Osteoblast (primary cell): Measurements from ENCODE around the gene ACVR2B. TPM values are rescaled to one million over a fixed set of nuclear protein-coding genes. Genes with fewer than 3 reads are reported as not detected.

ENCODE experiments used
- DNase-seq: peaks from one replicate; pipeline ENCODE4 v3.0.0; 2011; ENCODE audit warnings: low spot score, mixed read lengths; ENCODE audit not compliant: insufficient read length; ENCODE audit errors: missing footprints
- H2AFZ ChIP-seq: 2 replicates; pipeline ENCODE4 v1.6.0; 2011; ENCODE audit warnings: mild to moderate bottlenecking, low read length
- H3K27ac ChIP-seq: 2 replicates; pipeline ENCODE4 v1.5.1; 2011; ENCODE audit warnings: mild to moderate bottlenecking, low read depth, low read length, moderate library complexity
- H3K27me3 ChIP-seq: 2 replicates; pipeline ENCODE4 v1.6.0; 2012; ENCODE audit warnings: mild to moderate bottlenecking, control low read depth, inconsistent platforms, low read length, moderate library complexity; ENCODE audit not compliant: insufficient read depth
- H3K36me3 ChIP-seq: 2 replicates; pipeline ENCODE4 v1.5.1; 2011; ENCODE audit warnings: mild to moderate bottlenecking, low read length, control low read depth, moderate library complexity; ENCODE audit not compliant: insufficient read depth
- H3K4me1 ChIP-seq: 2 replicates; pipeline ENCODE4 v1.5.1; 2011; ENCODE audit warnings: mild to moderate bottlenecking, low read length, control low read depth, moderate library complexity; ENCODE audit not compliant: insufficient read depth
- H3K4me2 ChIP-seq: 2 replicates; pipeline ENCODE4 v1.6.0; 2011; ENCODE audit warnings: mild to moderate bottlenecking, low read length; ENCODE audit not compliant: insufficient read depth
- H3K4me3 ChIP-seq: fragments of 200-600 bp; sonication (generic); 3 replicates; pipeline ENCODE4 v1.5.1; 2012; ENCODE audit warnings: mild to moderate bottlenecking, low read length, inconsistent platforms; ENCODE audit not compliant: insufficient read depth
- H3K79me2 ChIP-seq: 2 replicates; pipeline ENCODE4 v1.6.0; 2012; ENCODE audit warnings: mild to moderate bottlenecking, low read length, control low read depth, inconsistent platforms; ENCODE audit not compliant: insufficient read depth
- H3K9me3 ChIP-seq: 2 replicates; pipeline ENCODE4 v1.5.1; 2011; ENCODE audit warnings: low read depth, low read length, control low read depth
- H4K20me1 ChIP-seq: 2 replicates; pipeline ENCODE4 v1.6.0; 2012; ENCODE audit warnings: mild to moderate bottlenecking, low read length, control low read depth; ENCODE audit not compliant: insufficient read depth
- total RNA-seq: library from RNA; depleted of rRNA; stranded (reverse); fragments of >200 nt; gene quantifications from 2 replicates; pipeline ENCODE4 v1.2.3, GENCODE V29; 2012
- TF ChIP-seq, protein P1 (sequence below): IDR thresholded peaks from 2 replicates; pipeline ENCODE4 v1.5.1; 2011; ENCODE audit warnings: mild to moderate bottlenecking, low read depth, low read length, moderate library complexity; ENCODE audit errors: extremely low read depth

Gene ACVR2B
- total RNA-seq, 1 donor: 3.6 TPM

DNA sequence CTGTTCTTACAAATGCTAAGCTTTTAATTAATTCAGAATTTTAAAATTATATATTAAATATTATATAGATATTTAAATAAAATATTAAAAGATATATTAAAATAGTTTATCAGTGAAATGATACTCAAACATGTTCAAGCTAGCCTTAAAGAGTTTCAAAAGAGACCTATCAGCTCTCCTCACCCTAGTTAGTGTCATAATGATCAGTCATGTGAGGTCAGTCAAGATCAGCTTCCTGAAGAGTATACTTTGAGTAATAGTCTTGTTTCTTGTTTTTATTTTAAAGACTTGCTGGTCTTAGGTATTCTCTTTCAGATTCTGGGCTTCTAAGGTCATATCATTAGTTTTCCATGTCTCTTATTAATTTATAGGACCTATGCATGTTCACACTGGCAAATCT, 56.9 kb downstream of the ACVR2B start:
- Histone ChIP-seq H3K36me3 (peaks cover 35% of the 10 kb centered on the region), H4K20me1 (no peaks in the 10 kb centered on the region), H3K4me1 (no peaks in the 10 kb centered on the region), H3K27me3 (no peaks in the 10 kb centered on the region), H3K79me2 (no peaks in the 10 kb centered on the region), H3K4me2 (no peak overlapping the region), H2AFZ (no peak overlapping the region), H3K27ac (no peak overlapping the region), H3K9me3 (no peaks in the 10 kb centered on the region), H3K4me3 (no peak overlapping the region)
- no peak for DNase-seq
- TF ChIP-seq, protein P1, sequence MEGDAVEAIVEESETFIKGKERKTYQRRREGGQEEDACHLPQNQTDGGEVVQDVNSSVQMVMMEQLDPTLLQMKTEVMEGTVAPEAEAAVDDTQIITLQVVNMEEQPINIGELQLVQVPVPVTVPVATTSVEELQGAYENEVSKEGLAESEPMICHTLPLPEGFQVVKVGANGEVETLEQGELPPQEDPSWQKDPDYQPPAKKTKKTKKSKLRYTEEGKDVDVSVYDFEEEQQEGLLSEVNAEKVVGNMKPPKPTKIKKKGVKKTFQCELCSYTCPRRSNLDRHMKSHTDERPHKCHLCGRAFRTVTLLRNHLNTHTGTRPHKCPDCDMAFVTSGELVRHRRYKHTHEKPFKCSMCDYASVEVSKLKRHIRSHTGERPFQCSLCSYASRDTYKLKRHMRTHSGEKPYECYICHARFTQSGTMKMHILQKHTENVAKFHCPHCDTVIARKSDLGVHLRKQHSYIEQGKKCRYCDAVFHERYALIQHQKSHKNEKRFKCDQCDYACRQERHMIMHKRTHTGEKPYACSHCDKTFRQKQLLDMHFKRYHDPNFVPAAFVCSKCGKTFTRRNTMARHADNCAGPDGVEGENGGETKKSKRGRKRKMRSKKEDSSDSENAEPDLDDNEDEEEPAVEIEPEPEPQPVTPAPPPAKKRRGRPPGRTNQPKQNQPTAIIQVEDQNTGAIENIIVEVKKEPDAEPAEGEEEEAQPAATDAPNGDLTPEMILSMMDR: no peak

DNA sequence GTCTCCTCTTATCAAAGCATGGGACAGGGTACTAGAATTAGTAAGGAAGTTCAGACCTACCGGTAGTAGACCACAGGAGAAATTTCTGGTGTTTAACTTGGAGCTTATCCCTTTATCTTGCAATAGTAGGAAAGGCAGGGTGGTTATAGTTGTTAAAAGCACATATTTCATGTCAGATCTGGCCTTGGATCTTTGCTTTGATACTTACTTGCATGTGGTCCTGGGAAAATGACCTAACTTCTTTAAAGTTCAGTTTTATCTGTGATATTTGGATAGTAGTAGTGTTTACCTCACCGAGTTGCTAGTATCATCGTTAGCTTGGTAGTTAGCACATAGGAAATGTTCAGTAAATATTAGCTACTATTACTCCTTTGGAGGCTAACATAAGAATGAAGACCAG, 57.9 kb downstream of the ACVR2B start:
- Histone ChIP-seq H3K36me3 (peaks cover 29% of the 10 kb centered on the region), H3K4me3 (no peak overlapping the region), H3K79me2 (no peaks in the 10 kb centered on the region), H3K27me3 (no peaks in the 10 kb centered on the region), H4K20me1 (no peaks in the 10 kb centered on the region), H3K27ac (no peak overlapping the region), H3K9me3 (no peaks in the 10 kb centered on the region), H2AFZ (no peak overlapping the region), H3K4me1 (no peaks in the 10 kb centered on the region), H3K4me2 (no peak overlapping the region)
- no peak for DNase-seq
- TF ChIP-seq, protein P1: no peak

DNA sequence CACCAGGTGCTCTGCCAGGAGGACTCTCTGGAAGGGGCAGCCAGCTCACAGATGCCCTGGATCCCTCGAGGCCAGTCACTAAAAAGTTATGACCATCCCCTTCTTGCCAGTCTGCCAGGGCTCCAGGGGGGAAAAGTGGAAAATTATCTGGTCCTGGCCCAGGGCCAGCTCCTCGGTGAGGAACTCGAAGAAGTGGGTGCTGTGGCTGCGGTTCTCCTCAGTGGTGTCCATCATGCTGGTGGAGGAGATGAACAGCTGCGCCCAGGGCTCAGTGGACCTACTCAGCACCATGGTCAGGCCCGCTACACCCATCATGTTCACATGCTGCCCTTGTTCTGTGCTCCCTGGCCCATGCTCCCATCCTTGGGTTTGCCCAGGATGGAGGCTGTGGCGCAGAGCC, 61.7 kb downstream of the ACVR2B start:
- H3K27me3 ChIP-seq: no peaks in the 10 kb centered on the region
- TF ChIP-seq, protein P1: no peak
- no peak for DNase-seq
- H3K4me1 ChIP-seq: no peaks in the 10 kb centered on the region
- no peak overlapping the region for H3K4me3 ChIP-seq
- H3K9me3 ChIP-seq: no peaks in the 10 kb centered on the region
- H3K4me2 ChIP-seq: no peak overlapping the region
- no peaks in the 10 kb centered on the region for H4K20me1 ChIP-seq
- H3K36me3 ChIP-seq: peaks cover 24% of the 10 kb centered on the region
- H3K27ac ChIP-seq: no peak overlapping the region
- no peaks in the 10 kb centered on the region for H3K79me2 ChIP-seq
- H2AFZ ChIP-seq: no peak overlapping the region

DNA sequence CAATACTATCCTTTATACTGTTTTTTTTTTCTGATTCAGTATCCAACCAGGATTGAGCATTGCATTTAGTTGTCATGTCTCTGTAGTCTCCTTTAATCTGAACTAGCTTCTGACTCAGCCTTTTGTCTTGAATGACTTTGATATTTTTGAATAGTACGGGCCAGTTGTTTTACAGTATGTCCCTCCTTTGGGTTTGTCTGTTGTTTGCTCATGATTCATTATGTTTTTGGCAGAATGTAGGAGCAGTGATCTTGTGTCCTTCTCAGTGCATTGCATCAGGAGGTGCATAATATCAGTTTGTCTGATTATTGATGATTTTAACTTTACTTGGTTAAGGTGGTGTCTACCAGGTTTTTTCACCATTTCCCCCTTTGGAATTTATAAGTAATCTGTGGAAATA, 63.0 kb downstream of the ACVR2B start:
- no peak for DNase-seq
- no peaks in the 10 kb centered on the region for H3K4me1 ChIP-seq
- TF ChIP-seq, protein P1: no peak
- H2AFZ ChIP-seq: no peak overlapping the region
- no peaks in the 10 kb centered on the region for H3K27me3 ChIP-seq
- H3K4me3 ChIP-seq: no peak overlapping the region
- H3K79me2 ChIP-seq: no peaks in the 10 kb centered on the region
- no peak overlapping the region for H3K27ac ChIP-seq
- H3K36me3 ChIP-seq: peaks cover 18% of the 10 kb centered on the region
- H4K20me1 ChIP-seq: peaks cover 3% of the 10 kb centered on the region
- no peaks in the 10 kb centered on the region for H3K9me3 ChIP-seq
- H3K4me2 ChIP-seq: no peak overlapping the region
